Gastrocnemius medialis (tissue), 4 donors: Measurements from ENCODE around the gene RFWD3.

Source experiments
- POLR2A ChIP-seq, 2 donors: fragments of 450-650 bp; IDR thresholded peaks; one replicate each; pipeline ENCODE4 v1.6.1; 2017; ENCODE audit warnings: antibody characterized with exemption in 2 of 2, mild to moderate bottlenecking in 2 of 2, moderate library complexity in 2 of 2
- TF ChIP-seq, protein P1 (sequence below), 5 experiments: fragments of 450-650 bp in 3 of 5; fragments of 200-600 bp in 2 of 5; sonication (generic) in 2 of 5; IDR thresholded peaks in 4 of 5; conservative IDR thresholded peaks in 1 of 5; 1 replicate in 4 of 5; 2 replicates in 1 of 5; pipeline ENCODE4 v1.5.1; 2016 to 2019; ENCODE audit warnings: antibody characterized with exemption in 5 of 5, mild to moderate bottlenecking in 3 of 5, moderate library complexity in 3 of 5

DNA sequence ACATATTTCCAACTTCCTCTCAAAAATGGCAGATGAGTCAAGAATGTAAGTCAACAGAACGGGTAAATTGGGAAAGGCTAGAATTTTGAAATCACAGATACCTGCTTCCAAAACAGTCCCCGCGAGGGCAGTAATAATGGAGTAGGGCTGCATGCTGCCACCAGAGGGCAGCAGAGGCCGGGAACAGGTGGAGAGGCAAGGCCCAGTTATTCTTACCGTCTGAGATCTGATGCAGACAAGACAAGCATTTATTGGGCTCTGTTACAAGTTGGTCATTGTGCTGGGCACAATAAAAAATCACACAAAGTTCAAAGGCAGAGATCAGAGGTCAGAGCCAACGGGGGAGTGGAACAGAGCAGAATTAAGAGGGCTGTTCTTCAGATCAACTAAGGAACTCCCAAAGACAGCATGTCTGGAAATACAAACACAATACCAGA lies 42.8 kb upstream of the RFWD3 start:
- TF ChIP-seq, protein P1, sequence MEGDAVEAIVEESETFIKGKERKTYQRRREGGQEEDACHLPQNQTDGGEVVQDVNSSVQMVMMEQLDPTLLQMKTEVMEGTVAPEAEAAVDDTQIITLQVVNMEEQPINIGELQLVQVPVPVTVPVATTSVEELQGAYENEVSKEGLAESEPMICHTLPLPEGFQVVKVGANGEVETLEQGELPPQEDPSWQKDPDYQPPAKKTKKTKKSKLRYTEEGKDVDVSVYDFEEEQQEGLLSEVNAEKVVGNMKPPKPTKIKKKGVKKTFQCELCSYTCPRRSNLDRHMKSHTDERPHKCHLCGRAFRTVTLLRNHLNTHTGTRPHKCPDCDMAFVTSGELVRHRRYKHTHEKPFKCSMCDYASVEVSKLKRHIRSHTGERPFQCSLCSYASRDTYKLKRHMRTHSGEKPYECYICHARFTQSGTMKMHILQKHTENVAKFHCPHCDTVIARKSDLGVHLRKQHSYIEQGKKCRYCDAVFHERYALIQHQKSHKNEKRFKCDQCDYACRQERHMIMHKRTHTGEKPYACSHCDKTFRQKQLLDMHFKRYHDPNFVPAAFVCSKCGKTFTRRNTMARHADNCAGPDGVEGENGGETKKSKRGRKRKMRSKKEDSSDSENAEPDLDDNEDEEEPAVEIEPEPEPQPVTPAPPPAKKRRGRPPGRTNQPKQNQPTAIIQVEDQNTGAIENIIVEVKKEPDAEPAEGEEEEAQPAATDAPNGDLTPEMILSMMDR (IDR thresholded peaks at IDR 0.05 in 4 of 5, conservative IDR thresholded peaks at IDR 0.05 in 1 of 5): peak; percentile 86 to 96 (median 87)
- no peak for TF ChIP-seq POLR2A (IDR thresholded peaks at IDR 0.05)
